K562 (cell line): ENCODE data around the gene XYLB. TPM values are rescaled to one million over a fixed set of nuclear protein-coding genes. Genes with fewer than 3 reads are reported as not detected.

Experiments
- PHTF2 ChIP-seq: fragments of 250-450 bp; sonication (Bioruptor Pico); IDR thresholded peaks from 2 replicates; pipeline ENCODE4 v1.5.0; 2021; ENCODE audit warnings: mild to moderate bottlenecking
- RFX7 ChIP-seq: fragments of 250-450 bp; sonication (Bioruptor Pico); IDR thresholded peaks from 2 replicates; pipeline ENCODE4 v1.5.1; 2021; ENCODE audit warnings: mild to moderate bottlenecking
- RHOXF2B ChIP-seq: fragments of 250-450 bp; sonication (Bioruptor Pico); conservative IDR thresholded peaks from 2 replicates; pipeline ENCODE4 v1.5.1; 2021
- U2AF2 ChIP-seq: fragments of 200-400 bp; formaldehyde crosslinking; optimal IDR thresholded peaks from 2 replicates; pipeline ENCODE3; 2017; ENCODE audit warnings: low read depth, mild to moderate bottlenecking, low read length
- VEZF1 ChIP-seq: fragments of 200-800 bp; sonication (Bioruptor generic); IDR thresholded peaks from 2 replicates; pipeline ENCODE4 v1.6.1; 2017; ENCODE audit warnings: missing genetic modification characterization, missing compliant biosample characterization
- ZBTB40 ChIP-seq, 2 experiments: fragments of 450-650 bp in 1 of 2; sonication (generic) in 1 of 2; formaldehyde crosslinking in 1 of 2; IDR thresholded peaks; 2 replicates each; pipeline versions ENCODE4 v1.7.1 to v1.9.0; 2016 to 2022; ENCODE audit warnings: inconsistent platforms in 1 of 2, mild to moderate bottlenecking in 1 of 2, missing genetic modification reagents in 1 of 2
- ZBTB7A ChIP-seq: IDR thresholded peaks from 2 replicates; pipeline ENCODE4 v1.6.1; 2011; ENCODE audit warnings: low read depth, mild to moderate bottlenecking, low read length, moderate library complexity, borderline replicate concordance; ENCODE audit not compliant: control insufficient read depth
- ZNF408 ChIP-seq: fragments of 250-450 bp; sonication (Bioruptor Pico); IDR thresholded peaks from 2 replicates; pipeline ENCODE4 v1.4.0; 2020; ENCODE audit warnings: low read depth, mild to moderate bottlenecking, moderate library complexity
- ZNF449 ChIP-seq: fragments of 250-450 bp; sonication (Bioruptor Pico); IDR thresholded peaks from 2 replicates; pipeline ENCODE4 v1.8.0; 2022; ENCODE audit warnings: moderate library complexity, mild to moderate bottlenecking, inconsistent platforms
- ZNF79 ChIP-seq: fragments of 250-450 bp; sonication (Bioruptor Pico); IDR thresholded peaks from 2 replicates; pipeline ENCODE4 v1.4.0; 2020; ENCODE audit warnings: low read depth, mild to moderate bottlenecking, moderate library complexity
- polyA plus RNA-seq, 8 experiments: library from polyadenylated mRNA; depleted of rRNA in 4 of 8; stranded (reverse) in 5 of 8; unstranded in 3 of 8; fragments of >200 nt; fragmentation: Nextera tagmentation in 2 of 8; fragmentation: Illumina TruSeq in 1 of 8; extraction: Ambion mirVana in 2 of 8; extraction: Trizol in 1 of 8; gene quantifications; 2 replicates each; pipeline versions ENCODE4 v1.2.1 to v1.2.3, GENCODE V29; 2011 to 2014; ENCODE audit warnings: inconsistent platforms in 1 of 8, missing spikeins in 1 of 8
- total RNA-seq, 7 experiments: library from RNA; depleted of rRNA in 6 of 7; stranded (reverse); fragments of >200 nt in 6 of 7; fragmentation: Illumina TruSeq in 2 of 7; extraction: Trizol in 2 of 7; gene quantifications; 2 replicates each; pipeline versions ENCODE4 v1.2.1 to v1.2.3, GENCODE V29; 2011 to 2021; ENCODE audit warnings: low replicate concordance in 1 of 7
- TF ChIP-seq, protein P1 (sequence below): sonication (generic); formaldehyde crosslinking; IDR thresholded peaks from 2 replicates; pipeline ENCODE4 v1.8.1; 2023; ENCODE audit warnings: mild to moderate bottlenecking, missing genetic modification reagents

XYLB gene
- total and polyA plus RNA-seq, 9 of the 15 experiments (the other 6 are each of a cell fraction or from before 2014, with no cell fraction given) = 4.0 to 20.2 (median 13.2) TPM

DNA sequence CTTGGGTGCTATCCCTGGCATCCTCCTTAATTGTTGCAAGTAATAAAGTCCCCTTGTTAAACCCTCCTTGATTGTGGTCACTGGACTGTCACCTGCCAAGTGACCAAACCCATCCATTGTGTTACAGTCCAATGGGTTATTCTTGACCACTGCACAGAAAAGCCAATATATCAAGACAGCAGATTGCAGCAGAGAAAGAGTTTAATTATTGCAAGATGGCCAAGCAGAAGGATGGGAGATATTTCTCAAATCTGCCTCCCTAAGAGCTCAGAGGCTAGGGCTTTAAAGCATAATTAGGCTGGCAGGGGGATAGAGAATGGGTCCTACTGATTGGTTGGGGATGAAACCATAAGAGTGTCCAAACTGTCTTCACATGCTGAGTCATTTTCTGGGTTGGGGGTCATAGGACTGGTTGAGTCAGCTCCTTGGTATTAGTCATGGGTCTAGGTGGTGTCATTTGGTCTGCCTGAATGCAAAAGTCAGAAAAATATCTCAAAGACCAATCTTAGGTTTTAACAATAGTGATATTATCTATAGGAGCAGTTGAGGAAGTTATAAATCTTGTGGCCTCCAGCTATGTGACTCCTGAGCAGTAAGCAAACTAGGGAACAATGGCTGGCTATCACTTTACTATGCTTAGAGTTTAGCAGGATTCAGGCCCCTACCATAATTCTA lies 19.1 kb upstream of the XYLB start (continued):
- TF ChIP-seq, protein P1, sequence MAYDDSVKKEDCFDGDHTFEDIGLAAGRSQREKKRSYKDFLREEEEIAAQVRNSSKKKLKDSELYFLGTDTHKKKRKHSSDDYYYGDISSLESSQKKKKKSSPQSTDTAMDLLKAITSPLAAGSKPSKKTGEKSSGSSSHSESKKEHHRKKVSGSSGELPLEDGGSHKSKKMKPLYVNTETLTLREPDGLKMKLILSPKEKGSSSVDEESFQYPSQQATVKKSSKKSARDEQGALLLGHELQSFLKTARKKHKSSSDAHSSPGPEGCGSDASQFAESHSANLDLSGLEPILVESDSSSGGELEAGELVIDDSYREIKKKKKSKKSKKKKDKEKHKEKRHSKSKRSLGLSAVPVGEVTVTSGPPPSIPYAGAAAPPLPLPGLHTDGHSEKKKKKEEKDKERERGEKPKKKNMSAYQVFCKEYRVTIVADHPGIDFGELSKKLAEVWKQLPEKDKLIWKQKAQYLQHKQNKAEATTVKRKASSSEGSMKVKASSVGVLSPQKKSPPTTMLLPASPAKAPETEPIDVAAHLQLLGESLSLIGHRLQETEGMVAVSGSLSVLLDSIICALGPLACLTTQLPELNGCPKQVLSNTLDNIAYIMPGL (CRISPR knock-in tag) = no peak
- TF ChIP-seq RFX7 (no peak), RHOXF2B (CRISPR knock-in tag) (no peak), ZBTB40 (IDR thresholded peaks at IDR 0.05) (no peak), ZBTB40 (CRISPR knock-in tag; IDR thresholded peaks at IDR 0.05) (no peak), PHTF2 (CRISPR knock-in tag) (no peak), U2AF2 (no peak), ZNF408 (CRISPR knock-in tag) (no peak), ZNF79 (no peak), ZNF449 (CRISPR knock-in tag) (no peak), VEZF1 (CRISPR knock-in tag) (peak; percentile 52; the same call in 1 of the 2 replicates), ZBTB7A (no peak)
